Activated CD4-positive, alpha-beta T cell treated with anti-CD3 and anti-CD28 coated beads, Interleukin-2, amount 50 U/mL, for 1 hour (primary cell): ENCODE results near the gene STOX2.

ENCODE experiments used
- DNase-seq: peaks from one replicate; pipeline ENCODE4 v3.0.0-alpha.2; 2020

STOX2 gene

GRCh38 chr4:183905081-183905592, at the start of gene STOX2:
Gene STOX2, plus strand, starts transcription at chr4:183905307. Its CDS starts 1,484 bp downstream, at chr4:183906791.
- DNase-seq, result no peak

GRCh38 chr4:183855323-183856190, 49.5 kb upstream of the STOX2 start:
- DNase-seq, result no peak

- no peak for DNase-seq
Observed at GRCh38 chr4:183857040-183857439, 48.1 kb upstream of the STOX2 start.

- DNase-seq, result no peak
Observed at GRCh38 chr4:183858011-183858615, 47.0 kb upstream of the STOX2 start.

- no peak for DNase-seq
Observed at GRCh38 chr4:183860119-183860518, 45.0 kb upstream of the STOX2 start.

GRCh38 chr4:183860731-183861130, 44.4 kb upstream of the STOX2 start:
- DNase-seq, result no peak

DNA sequence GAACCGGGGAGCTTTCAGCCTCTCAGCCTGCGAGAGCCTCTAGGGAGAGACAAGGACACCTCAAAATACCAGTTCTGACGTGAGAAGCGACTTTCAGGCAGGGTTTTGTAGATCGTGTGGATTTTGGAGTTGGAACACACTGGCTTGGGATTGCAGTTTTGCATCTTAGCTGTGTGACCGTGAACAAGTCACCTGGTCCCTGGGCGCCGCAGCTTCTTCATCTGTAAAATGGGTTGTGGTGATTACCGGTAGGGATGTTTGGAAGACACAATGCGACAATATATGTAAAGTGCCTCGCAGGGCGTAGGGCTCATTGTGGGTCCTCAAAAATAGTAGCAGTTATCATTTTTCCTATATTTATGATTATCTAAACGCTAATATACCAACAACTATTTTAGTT, 43.7 kb upstream of the STOX2 start:
- DNase-seq, result no peak

GRCh38 chr4:183863155-183863825, 41.8 kb upstream of the STOX2 start:
- DNase-seq, result no peak

DNA sequence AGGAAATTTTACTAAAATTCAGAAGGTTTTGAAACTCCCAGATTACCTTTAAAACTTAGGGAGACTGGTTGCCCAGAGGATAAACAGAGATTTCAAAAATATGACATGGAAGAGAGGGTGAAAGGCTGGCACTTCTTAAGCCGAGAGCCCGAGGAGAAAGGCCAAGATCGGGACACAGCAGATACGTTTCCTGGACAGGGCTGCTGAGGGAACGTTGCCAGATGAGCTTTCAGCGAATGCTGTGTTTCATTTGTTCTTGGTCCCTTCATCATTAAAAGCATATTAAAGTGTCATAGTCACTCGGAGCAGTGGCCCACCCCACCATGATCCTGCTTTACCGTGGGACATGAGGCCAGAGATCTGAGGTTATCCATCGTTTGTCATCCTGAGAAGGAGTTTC, 37.9 kb upstream of the STOX2 start:
- no peak for DNase-seq

GRCh38 chr4:183870997-183871396, 34.1 kb upstream of the STOX2 start:
- no peak for DNase-seq

DNA sequence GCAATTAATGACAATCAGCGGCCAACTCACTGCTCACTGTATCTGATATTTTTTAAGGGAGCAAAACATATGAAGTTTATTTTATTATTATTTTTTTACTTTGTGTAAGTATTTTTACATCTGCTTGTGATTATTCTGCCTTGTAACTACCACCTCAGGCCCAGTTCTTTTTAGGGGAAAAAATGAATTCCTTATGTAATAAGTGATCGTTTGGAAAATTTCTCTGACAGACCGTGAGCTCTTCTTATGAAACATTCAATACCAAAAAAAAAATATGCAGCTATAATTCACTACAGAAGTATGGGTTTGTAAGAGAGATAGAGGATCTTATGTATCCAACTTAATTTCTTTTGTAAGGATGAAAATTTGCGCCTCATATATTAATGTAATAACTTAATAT, 33.5 kb upstream of the STOX2 start:
- DNase-seq, result no peak

GRCh38 chr4:183872531-183872930, 32.6 kb upstream of the STOX2 start:
- DNase-seq, result no peak

GRCh38 chr4:183873409-183874185, 31.5 kb upstream of the STOX2 start:
- no peak for DNase-seq

GRCh38 chr4:183875251-183875825, 29.8 kb upstream of the STOX2 start:
- no peak for DNase-seq

DNA sequence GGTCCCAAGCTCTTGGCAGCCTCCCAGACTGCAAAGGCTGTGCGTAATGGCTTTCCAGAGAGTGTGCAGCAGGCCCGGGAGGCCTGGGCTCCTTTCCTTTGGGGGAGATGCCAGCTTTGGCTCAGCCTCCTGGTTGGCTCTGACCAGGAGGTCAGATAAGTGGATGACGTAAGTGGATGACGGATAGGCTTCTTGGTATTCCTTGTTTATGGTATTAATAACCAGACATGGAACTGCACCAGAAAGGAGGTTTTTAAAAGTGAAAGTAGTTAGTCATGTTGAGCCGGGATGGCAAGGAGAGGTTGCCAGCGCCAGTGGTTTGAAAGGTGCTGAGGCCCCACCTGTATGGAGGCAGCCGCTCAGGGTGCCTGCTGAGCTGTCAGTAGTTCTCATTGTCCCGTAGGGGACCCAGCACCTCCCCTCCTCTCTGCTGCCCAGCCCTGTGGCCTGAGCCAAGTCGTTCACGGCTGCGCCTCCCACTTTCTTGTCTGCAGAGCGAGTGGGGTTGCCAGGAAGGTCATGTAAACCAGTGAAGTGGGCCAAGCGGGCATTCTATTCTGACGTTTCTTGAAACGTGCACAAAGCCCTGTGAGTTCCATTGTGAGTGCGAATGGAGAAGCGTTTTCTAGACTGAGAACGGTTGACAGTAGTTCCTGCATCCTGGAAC, 28.7 kb upstream of the STOX2 start:
- DNase-seq, result no peak

DNA sequence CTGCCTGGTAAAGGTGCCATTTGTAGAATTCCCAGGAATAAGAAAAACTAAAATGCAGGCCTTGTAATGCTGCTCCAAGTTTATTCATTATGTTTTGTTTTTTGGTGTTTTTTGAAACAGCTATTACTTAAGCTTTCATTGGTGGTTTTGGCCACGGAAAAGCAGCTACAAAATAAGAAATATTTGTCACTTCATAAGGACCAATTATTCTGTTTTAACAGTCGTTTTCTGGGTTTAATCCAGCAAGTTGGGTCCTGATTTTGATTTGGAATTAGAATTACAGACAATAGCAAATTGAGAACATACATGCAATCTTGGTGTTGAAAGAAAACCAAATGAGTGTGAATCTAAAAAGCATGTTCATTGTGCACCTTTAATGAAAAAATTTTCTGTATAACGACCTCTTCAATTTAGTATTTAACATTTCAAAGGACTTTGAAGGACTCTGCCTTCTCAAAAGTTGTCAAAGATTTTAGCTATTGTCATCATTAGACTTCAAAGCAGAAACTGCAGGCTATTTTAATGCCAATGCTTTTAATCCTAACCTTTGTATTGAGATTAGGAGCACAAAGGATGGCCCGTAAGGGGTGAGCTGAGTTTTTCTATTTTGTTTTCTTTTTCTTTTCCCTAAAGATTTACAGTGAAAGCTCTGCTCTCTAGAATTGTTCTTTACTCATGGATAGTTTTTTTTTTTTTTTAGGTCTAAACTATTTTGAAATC, 26.7 kb upstream of the STOX2 start:
- no peak for DNase-seq

GRCh38 chr4:183885205-183885720, 19.8 kb upstream of the STOX2 start:
- DNase-seq, result no peak

- DNase-seq, result no peak
Observed at GRCh38 chr4:183887351-183887750, 17.8 kb upstream of the STOX2 start.

DNA sequence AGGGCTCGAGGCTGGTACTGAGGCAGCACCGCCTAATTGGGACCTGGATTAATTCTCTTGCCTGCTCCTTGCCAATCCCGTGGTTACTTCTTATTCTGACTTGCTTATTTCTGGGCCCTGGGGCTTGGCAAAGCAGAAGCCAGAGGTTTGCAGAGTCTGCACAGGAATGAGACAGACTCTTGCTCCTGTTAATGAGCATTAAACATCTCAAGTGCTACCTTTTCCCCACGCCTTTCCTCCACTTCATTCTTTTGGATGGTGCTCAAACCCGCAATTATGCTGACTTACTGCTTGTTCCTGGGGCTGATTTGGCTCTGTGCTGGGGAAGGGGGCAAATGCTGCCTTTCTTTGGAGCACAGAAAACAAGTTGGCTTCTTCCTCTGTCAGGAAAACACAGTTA, 16.5 kb upstream of the STOX2 start:
- DNase-seq, result no peak

DNA sequence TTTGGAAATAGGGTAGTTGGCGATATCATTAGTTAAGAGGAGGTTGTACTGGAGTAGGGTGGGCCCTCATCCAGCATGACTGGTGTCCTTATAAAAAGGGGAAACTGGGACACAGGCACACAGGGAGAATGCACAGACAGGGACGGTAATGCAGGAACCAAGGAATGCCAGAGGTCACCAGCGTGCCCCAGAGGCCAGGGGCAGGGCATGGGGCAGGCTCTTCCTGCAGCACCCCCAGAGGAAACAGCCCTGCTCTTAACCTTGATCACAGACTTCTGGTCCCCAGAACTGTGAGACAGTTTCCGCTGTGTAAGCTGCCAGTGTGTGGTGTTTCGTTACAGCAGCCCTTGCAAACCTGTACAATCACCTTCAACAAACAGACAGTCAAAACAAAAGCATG, 15.9 kb upstream of the STOX2 start:
- no peak for DNase-seq

DNA sequence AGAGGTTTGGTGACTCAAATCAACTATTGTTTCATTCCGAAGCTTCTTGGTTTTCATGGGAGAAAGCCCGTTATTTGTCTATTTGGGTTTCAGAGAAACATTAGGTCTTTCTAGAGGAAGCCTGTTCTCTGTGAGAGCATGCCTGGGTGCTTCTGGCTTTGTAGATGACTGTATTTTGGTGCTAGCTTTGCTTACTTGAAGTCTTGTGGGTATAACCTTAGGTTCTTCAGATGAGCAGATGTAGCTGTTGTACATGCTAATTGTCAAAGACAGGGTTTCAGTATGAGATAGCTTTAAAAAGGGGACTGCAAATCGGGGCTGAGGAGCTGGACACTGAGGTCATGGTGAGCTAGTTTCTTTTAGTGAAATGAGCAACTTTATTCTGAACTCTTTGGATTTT, 7.9 kb upstream of the STOX2 start:
- DNase-seq, result no peak
